Omental fat pad (tissue), 4 donors: ENCODE measurements around the gene SYTL2. TPM values are rescaled to one million over a fixed set of nuclear protein-coding genes. Genes with fewer than 3 reads are reported as not detected.

ENCODE experiments used
- ATAC-seq: fragments of 150-250 bp; one replicate; pipeline ENCODE4 v1.9.1; 2016; ENCODE audit warnings: mild to moderate bottlenecking, moderate library complexity; ENCODE audit not compliant: low FRiP score
- DNase-seq: peaks from one replicate; pipeline ENCODE4 v3.0.0-alpha.2; 2019; ENCODE audit warnings: low spot score
- CTCF ChIP-seq, 3 donors: fragments of 450-650 bp; IDR thresholded peaks; one replicate each; pipeline ENCODE4 v1.5.1; 2016 to 2017; ENCODE audit warnings: antibody characterized with exemption in 3 of 3, mild to moderate bottlenecking in 3 of 3, moderate library complexity in 2 of 3
- total RNA-seq, 4 donors: library from RNA; depleted of rRNA; stranded (reverse); fragments of >200 nt; gene quantifications; one replicate each; pipeline ENCODE4 v1.1.0, GENCODE V29; 2016

Gene SYTL2
- total RNA-seq, 4 donors from 2014 or later = 14.3 to 33.9 (median 17.8) TPM

- ATAC-seq = no peak
- TF ChIP-seq CTCF (IDR thresholded peaks at IDR 0.05) = no peak
- DNase-seq = no peak
Observed at GRCh38 chr11:85752201-85752889, 58.6 kb downstream of the SYTL2 start.

GRCh38 chr11:85751724-85752123, 59.2 kb downstream of the SYTL2 start:
- TF ChIP-seq CTCF (IDR thresholded peaks at IDR 0.05) = no peak
- ATAC-seq (no peak), DNase-seq (no peak)

- DNase-seq (no peak), ATAC-seq (no peak)
- no peak for TF ChIP-seq CTCF (IDR thresholded peaks at IDR 0.05)
Observed at GRCh38 chr11:85750646-85751045, 60.3 kb downstream of the SYTL2 start.

GRCh38 chr11:85749884-85750283, 61.1 kb downstream of the SYTL2 start:
- ATAC-seq (no peak), DNase-seq (no peak)
- no peak for TF ChIP-seq CTCF (IDR thresholded peaks at IDR 0.05)

GRCh38 chr11:85749287-85749834, 61.6 kb downstream of the SYTL2 start:
- peak; percentile 46 for ATAC-seq
- no peak for DNase-seq
- TF ChIP-seq CTCF (IDR thresholded peaks at IDR 0.05) = no peak

- no peak for DNase-seq
- ATAC-seq = peak; percentile 72
- no peak for TF ChIP-seq CTCF (IDR thresholded peaks at IDR 0.05)
Observed at GRCh38 chr11:85748455-85748891, 62.5 kb downstream of the SYTL2 start.

GRCh38 chr11:85746670-85747069, 64.3 kb downstream of the SYTL2 start:
- TF ChIP-seq CTCF (IDR thresholded peaks at IDR 0.05) = no peak
- ATAC-seq (no peak), DNase-seq (no peak)
